Activated T-helper 2 cell treated with anti-CD3 and anti-CD28 coated beads, Interferon-gamma antibody, Interleukin-2, Interleukin-4, amounts not matched to agents 10 μg/mL and 5 μg/mL and 100 μg/mL, durations not matched to agents 14 hours and 24 hours and 36 hours (primary cell): ENCODE data around the gene DPYSL4. TPM values are rescaled to one million over a fixed set of nuclear protein-coding genes. Genes with fewer than 3 reads are reported as not detected.

Experiments used
- DNase-seq: peaks from one replicate; pipeline ENCODE4 v3.0.0; 2021; ENCODE audit warnings: low spot score
- H3K27ac Mint-ChIP-seq: one replicate; pipeline ENCODE4 v1.8.0; 2021; ENCODE audit warnings: mixed read lengths
- H3K27me3 Mint-ChIP-seq: one replicate; pipeline ENCODE4 v1.8.0; 2021; ENCODE audit warnings: low read depth, mixed read lengths
- H3K36me3 Mint-ChIP-seq: one replicate; pipeline ENCODE4 v1.8.0; 2021; ENCODE audit warnings: low read depth, mixed read lengths
- H3K4me1 Mint-ChIP-seq: one replicate; pipeline ENCODE4 v1.8.0; 2021; ENCODE audit warnings: low read depth, mixed read lengths
- H3K4me3 Mint-ChIP-seq: one replicate; pipeline ENCODE4 v1.8.0; 2021; ENCODE audit warnings: low read depth, mild to moderate bottlenecking, moderate library complexity, mixed read lengths
- H3K9me3 Mint-ChIP-seq: one replicate; pipeline ENCODE4 v1.8.0; 2021; ENCODE audit warnings: mixed read lengths
- intact Hi-C: fragments of 100-400 bp; cut with micrococcal nuclease; formaldehyde crosslinking; loops from one replicate; pipeline ENCODE4 v1.15.1; 2023
- total RNA-seq: library from RNA; stranded (reverse); gene quantifications from 2 replicates; pipeline ENCODE4 v1.2.3, GENCODE V29; 2022

The DPYSL4 gene
- total RNA-seq, 1 donor from 2014 or later, result 17.9 TPM

DNA sequence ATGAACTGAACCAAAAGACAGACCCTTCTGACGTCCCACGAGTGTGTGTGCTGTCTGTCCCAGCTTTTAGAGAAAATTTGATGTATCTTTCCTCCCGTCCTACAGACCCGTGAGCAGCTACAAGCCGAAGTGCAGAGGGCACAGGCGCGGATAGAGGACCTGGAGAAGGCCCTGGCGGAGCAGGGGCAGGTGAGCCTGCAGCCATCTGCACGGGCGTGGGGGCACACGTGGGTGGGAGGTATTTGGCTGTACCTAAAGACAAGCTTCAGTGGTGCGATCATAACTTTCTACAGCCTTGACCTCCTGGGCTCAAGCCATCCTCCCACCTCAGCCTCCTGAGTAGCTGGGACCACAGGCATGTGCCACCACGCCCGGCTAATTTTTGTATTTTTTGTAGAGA lies 41.7 kb upstream of the DPYSL4 start:
- H3K9me3 Mint-ChIP-seq, result no peaks in the 10 kb centered on the region
- H3K36me3 Mint-ChIP-seq, result no peaks in the 10 kb centered on the region
- H3K27ac Mint-ChIP-seq, result no peak overlapping the region
- H3K4me1 Mint-ChIP-seq, result no peaks in the 10 kb centered on the region
- intact Hi-C loops, result no loop called here
- H3K27me3 Mint-ChIP-seq, result no peaks in the 10 kb centered on the region
- DNase-seq, result no peak
- H3K4me3 Mint-ChIP-seq, result no peak overlapping the region

DNA sequence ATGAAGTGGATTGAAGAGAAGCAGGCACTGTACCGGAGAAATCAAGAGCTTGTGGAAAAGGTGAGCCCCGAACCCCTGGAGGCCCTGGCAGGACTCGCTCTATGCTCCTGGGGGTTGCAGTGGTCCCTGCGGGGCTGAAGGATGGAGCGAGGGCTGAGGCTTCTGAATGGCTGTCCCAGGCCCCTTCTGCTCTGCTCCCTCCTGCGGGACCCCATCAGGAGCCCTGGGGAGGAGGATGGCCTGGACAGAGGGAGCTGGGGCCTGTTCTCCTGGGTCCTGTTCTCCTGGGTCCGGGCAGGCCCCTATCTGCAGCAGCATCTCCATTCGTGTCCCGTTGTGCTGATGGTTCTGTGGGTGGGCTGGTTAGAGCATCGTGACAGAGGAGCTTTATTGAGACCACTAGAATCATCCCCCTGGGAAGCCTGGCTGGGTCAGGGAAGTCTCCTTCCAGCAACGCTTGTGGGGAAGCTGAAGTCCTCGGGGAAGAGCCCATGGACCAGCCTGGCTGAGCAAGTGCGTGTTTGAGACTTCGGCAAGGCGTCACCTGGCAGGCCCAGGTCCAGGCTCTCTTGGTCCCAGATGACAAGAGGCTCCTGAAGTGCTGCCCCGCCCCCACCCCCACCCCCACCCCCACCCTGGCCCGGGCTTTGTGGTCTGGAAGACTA lies 41.1 kb upstream of the DPYSL4 start:
- intact Hi-C loops, result no loop called here
- Mint-ChIP-seq H3K27ac (no peak overlapping the region), H3K9me3 (no peaks in the 10 kb centered on the region), H3K27me3 (no peaks in the 10 kb centered on the region), H3K4me1 (no peaks in the 10 kb centered on the region), H3K36me3 (no peaks in the 10 kb centered on the region), H3K4me3 (no peak overlapping the region)
- no peak for DNase-seq

DNA sequence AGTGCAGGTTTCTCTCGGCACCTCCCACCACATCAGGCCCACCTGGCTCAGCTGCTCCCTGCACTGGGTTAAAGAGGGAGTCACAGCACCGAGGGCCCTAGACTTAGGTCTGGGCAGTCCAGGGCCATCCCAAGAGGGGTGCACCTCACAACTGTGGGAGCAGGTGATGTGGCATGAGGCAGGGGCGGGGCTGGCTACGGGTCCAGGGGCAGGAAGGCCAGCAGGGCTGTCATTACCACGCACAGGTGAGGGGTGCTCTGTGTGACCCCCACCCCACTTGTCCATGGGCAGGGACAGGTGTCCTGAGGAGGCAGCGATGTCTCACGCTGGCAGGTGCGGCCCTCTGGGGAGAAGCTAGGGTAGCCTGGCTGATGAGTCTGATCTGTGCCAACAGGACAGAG lies 40.5 kb upstream of the DPYSL4 start:
- no peak for DNase-seq
- Mint-ChIP-seq H3K9me3 (no peaks in the 10 kb centered on the region), H3K4me1 (no peaks in the 10 kb centered on the region), H3K27ac (no peak overlapping the region), H3K36me3 (no peaks in the 10 kb centered on the region), H3K27me3 (no peaks in the 10 kb centered on the region), H3K4me3 (no peak overlapping the region)
- intact Hi-C loops, result no loop called here

GRCh38 chr10:132146941-132147915 lies 39.5 kb upstream of the DPYSL4 start:
- Mint-ChIP-seq H3K36me3 (no peaks in the 10 kb centered on the region), H3K9me3 (no peaks in the 10 kb centered on the region), H3K27me3 (no peaks in the 10 kb centered on the region), H3K27ac (no peak overlapping the region), H3K4me1 (no peaks in the 10 kb centered on the region), H3K4me3 (no peak overlapping the region)
- no peak for DNase-seq
- intact Hi-C loops, result no loop called here

DNA sequence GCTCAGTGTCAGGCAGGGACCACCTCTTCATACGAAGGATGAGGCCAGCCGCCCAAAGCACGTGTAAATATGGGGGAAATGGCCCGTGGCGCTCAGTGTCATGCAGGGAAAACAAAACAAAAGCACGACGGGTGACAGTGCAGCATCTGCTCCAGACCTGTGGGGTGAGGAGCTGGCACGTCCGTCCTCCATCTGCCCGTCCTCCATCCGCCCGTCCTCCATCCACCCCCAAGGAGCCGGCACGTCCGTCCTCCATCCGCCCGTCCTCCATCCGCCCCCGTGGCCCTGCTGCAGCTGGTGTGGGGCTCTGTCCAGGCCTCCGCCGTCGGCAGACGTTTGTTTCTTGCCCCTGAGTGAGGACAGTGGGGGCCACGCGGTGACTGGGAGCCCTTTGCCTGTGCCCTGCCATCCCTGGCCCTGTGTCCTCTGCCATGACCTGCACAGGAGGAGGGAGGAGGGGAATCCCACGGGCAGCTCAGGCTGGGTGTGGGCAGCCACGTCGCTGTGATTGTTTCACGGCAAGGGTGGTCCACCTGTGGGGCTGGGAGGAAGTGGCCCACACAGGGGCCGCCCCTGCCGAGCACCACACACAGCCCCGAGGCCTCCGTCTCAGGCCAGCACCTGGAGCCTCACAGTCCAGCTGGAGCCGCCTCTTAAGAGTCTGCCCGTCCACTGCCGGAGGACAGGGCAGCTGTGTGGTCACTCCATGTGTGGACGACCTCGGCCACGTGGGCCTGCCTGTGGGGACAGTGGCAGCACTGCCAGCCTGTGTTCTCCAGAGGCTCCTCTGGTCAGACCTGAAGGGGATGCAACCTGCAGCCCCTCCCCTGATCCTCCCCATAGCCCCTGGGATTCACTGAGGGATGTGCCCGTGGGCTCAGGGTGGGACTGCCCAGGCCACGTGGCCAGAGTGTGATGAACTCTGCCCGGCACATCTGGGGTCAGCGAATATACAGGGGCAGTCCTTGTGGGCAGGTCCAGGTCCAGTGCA lies 38.2 kb upstream of the DPYSL4 start:
- intact Hi-C loops, result no loop called here
- no peak overlapping the region for H3K4me3 Mint-ChIP-seq
- no peaks in the 10 kb centered on the region for H3K36me3 Mint-ChIP-seq
- H3K27ac Mint-ChIP-seq, result no peak overlapping the region
- no peaks in the 10 kb centered on the region for H3K9me3 Mint-ChIP-seq
- no peaks in the 10 kb centered on the region for H3K4me1 Mint-ChIP-seq
- H3K27me3 Mint-ChIP-seq, result no peaks in the 10 kb centered on the region
- DNase-seq, result no peak

DNA sequence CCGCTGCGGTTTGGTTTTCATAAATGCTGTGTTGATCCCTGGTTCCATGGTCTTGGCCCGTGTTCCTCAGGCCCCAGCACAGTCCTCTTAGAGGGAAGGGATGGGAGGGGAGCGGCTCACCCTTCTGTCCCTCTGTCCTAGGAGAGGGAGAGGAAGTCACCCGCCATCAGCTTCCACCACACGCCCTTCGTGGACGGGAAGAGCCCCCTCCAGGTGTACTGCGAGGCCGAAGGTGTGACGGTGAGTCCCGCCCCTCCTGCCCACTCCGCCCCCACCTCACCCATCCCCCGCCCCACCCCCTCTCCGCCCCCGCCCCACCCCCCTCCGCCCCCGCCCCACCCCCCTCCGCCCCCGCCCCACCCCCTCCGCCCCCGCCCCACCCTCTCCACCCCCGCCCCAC lies 37.5 kb upstream of the DPYSL4 start:
- H3K27me3 Mint-ChIP-seq, result no peaks in the 10 kb centered on the region
- H3K36me3 Mint-ChIP-seq, result no peaks in the 10 kb centered on the region
- H3K9me3 Mint-ChIP-seq, result no peaks in the 10 kb centered on the region
- H3K27ac Mint-ChIP-seq, result no peak overlapping the region
- intact Hi-C loops, result no loop called here
- no peak overlapping the region for H3K4me3 Mint-ChIP-seq
- no peak for DNase-seq
- no peaks in the 10 kb centered on the region for H3K4me1 Mint-ChIP-seq

GRCh38 chr10:132149917-132150316 lies 36.8 kb upstream of the DPYSL4 start:
- Mint-ChIP-seq H3K4me1 (no peaks in the 10 kb centered on the region), H3K27ac (no peak overlapping the region), H3K27me3 (no peaks in the 10 kb centered on the region), H3K36me3 (no peaks in the 10 kb centered on the region), H3K4me3 (no peak overlapping the region), H3K9me3 (no peaks in the 10 kb centered on the region)
- no peak for DNase-seq
- intact Hi-C loops, result no loop called here

DNA sequence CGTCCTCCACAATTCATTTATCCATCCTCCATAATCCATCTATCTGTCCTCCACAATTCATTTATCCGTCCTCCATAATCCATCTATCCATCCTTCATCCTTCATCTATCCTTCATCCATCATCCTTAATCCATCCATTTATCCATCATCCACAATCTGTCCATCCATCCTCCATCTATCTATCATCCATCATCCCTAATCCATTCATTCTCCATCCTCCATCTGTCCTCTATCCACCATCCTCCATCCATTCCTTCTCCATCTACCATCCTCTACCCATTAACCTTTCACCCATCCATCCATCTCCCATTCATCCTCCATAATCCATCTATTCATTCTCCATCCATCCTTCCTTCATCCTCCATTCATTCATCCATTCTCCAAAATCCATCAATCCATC lies 36.0 kb upstream of the DPYSL4 start:
- H3K27ac Mint-ChIP-seq, result no peak overlapping the region
- no peak for DNase-seq

GRCh38 chr10:132151286-132151950 lies 35.3 kb upstream of the DPYSL4 start:
- Mint-ChIP-seq H3K4me3 (no peak overlapping the region), H3K36me3 (no peaks in the 10 kb centered on the region), H3K4me1 (no peaks in the 10 kb centered on the region), H3K27me3 (no peaks in the 10 kb centered on the region), H3K27ac (no peak overlapping the region), H3K9me3 (no peaks in the 10 kb centered on the region)
- intact Hi-C loops, result no loop called here
- no peak for DNase-seq

More for the DNA sequence above, 36.0 kb upstream of the DPYSL4 start:
- Mint-ChIP-seq H3K27me3 (no peaks in the 10 kb centered on the region), H3K36me3 (no peaks in the 10 kb centered on the region), H3K4me1 (no peaks in the 10 kb centered on the region), H3K9me3 (no peaks in the 10 kb centered on the region), H3K4me3 (no peak overlapping the region)
- intact Hi-C loops, result no loop called here

GRCh38 chr10:132151951-132152505 lies 34.7 kb upstream of the DPYSL4 start:
- Mint-ChIP-seq H3K4me1 (no peaks in the 10 kb centered on the region), H3K9me3 (no peaks in the 10 kb centered on the region), H3K36me3 (no peaks in the 10 kb centered on the region), H3K27me3 (no peaks in the 10 kb centered on the region), H3K27ac (no peak overlapping the region), H3K4me3 (no peak overlapping the region)
- DNase-seq, result no peak
- intact Hi-C loops, result no loop called here

DNA sequence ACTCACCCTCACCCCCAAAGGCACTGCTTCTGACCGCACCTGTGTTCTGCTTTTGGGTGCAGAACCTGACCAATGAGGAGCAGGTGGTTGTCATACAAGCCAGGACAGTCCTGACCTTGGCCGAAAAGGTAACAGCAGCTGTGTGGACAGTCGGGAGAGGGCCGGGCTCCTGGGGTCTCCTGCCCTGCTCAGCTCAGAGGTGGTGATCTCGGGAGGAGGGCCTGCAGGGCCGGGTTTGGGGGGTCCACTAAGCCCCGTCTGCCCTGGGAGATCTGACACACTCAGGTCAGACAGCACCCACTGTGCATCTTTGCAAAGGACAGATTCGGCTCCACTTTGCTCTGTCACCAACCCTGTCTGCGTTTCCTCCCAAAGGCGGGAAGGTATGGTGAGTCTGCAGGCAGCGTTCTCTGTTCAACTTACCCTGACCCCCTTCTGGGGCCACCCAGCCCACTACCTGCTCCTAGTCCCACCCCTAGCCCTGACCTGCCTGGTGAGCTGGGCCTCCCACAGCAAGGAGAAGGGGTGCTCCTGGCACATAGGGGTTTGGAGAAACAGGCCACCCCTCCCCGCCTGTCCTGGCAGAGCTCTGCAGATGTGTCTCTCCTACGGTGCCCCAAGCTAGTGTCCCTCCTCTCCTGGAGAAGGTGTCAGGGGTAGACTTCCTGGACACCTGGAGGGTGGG lies 33.7 kb upstream of the DPYSL4 start:
- H3K27me3 Mint-ChIP-seq, result no peaks in the 10 kb centered on the region
- no peak overlapping the region for H3K4me3 Mint-ChIP-seq
- no peaks in the 10 kb centered on the region for H3K9me3 Mint-ChIP-seq
- no peak for DNase-seq
- intact Hi-C loops, result no loop called here
- H3K36me3 Mint-ChIP-seq, result no peaks in the 10 kb centered on the region
- H3K4me1 Mint-ChIP-seq, result peaks cover under 1% of the 10 kb centered on the region
- no peak overlapping the region for H3K27ac Mint-ChIP-seq
